OCI-LY7 (cell line): Measurements from ENCODE around the gene CAPN14.

Experiments
- CTCF ChIP-seq: fragments of 200-600 bp; sonication (generic); conservative IDR thresholded peaks from 2 replicates; pipeline ENCODE4 v1.5.1; 2014; ENCODE audit warnings: mild to moderate bottlenecking, antibody characterized with exemption, low read length, moderate library complexity, mixed read lengths
- EZH2phosphoT487 ChIP-seq: fragments of 200-600 bp; sonication (generic); IDR thresholded peaks from 2 replicates; pipeline ENCODE4 v1.6.1; 2018; ENCODE audit warnings: low read depth, borderline replicate concordance, mild to moderate bottlenecking, mixed run types, antibody characterized with exemption, low read length, moderate library complexity, mixed read lengths

GRCh38 chr2:31199206-31199605 lies 18.1 kb downstream of the CAPN14 start:
- TF ChIP-seq CTCF: no peak
- no peak for TF ChIP-seq EZH2phosphoT487
